ENCODE data around the gene LRRC14B.
"Not testable (repeated sequence)": the region's sequence is repeated elsewhere in the genome, so short reads cannot be mapped to it uniquely, and the experiment has no call there.

The LRRC14B gene

DNA sequence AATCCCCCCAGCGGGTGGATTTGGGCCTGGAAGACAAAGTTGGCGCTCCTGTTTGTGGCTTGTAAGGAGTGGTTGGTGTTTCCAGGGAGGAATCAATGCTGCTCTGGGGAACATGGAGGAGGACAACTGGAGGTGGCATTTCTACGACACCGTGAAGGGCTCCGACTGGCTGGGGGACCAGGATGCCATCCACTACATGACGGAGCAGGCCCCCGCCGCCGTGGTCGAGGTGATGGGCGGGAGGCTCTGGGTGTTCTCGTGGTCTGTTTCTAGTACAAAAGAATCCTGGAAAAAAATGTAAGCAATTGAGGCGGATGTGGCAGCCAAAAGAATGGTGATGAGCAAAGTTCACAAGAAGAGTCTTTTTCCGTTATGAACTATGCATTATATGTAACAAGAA, 34.0 kb downstream of the LRRC14B start:
- H3K36me3 ChIP-seq (ENCODE audit: control insufficient read depth, insufficient read depth, low read length), result no peaks in the 10 kb centered on the region

DNA sequence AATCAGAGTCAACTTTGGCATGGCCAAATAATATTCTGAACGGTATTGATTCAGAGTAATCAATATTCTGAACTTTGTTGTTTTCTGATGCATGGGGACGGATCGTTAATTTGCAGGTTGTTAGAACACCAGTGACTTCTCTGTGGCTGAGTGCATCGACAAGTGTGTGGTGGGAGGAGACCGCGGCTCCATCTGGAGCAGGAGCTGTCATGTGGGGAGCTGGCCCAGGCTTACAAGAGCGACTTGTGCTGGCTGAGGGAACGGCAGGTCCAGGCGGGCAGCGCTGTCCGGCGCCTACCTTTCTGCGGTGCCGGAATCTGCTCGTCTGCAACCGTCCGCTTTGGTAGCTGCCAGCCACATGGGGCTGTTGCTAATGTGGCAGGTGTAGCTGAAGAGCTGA, 36.1 kb downstream of the LRRC14B start:
- not testable (repeated sequence) for H3K4me1 ChIP-seq; H2AFZ ChIP-seq; H3K9ac ChIP-seq; H3K4me2 ChIP-seq (ENCODE audit: low read length); H3K27ac ChIP-seq; H3K27me3 ChIP-seq (ENCODE audit: control insufficient read depth, insufficient read depth, low read length); H3K4me3 ChIP-seq (ENCODE audit: low read depth, low read length); H3K9me3 ChIP-seq (ENCODE audit: control insufficient read depth, low read length); H3K36me3 ChIP-seq (ENCODE audit: control insufficient read depth, insufficient read depth, low read length); H3K79me2 ChIP-seq

More for the DNA sequence above, 34.0 kb downstream of the LRRC14B start:
- Histone ChIP-seq H3K9ac (no peak overlapping the region), H3K4me3 (ENCODE audit: low read depth, low read length) (no peak overlapping the region), H3K9me3 (ENCODE audit: control insufficient read depth, low read length) (no peaks in the 10 kb centered on the region), H3K79me2 (peaks cover 16% of the 10 kb centered on the region), H3K4me1 (peaks cover 6% of the 10 kb centered on the region), H2AFZ (no peak overlapping the region), H3K27ac (no peak overlapping the region), H3K4me2 (ENCODE audit: low read length) (no peak overlapping the region), H3K27me3 (ENCODE audit: control insufficient read depth, insufficient read depth, low read length) (no peaks in the 10 kb centered on the region)
- TF ChIP-seq, protein P1, sequence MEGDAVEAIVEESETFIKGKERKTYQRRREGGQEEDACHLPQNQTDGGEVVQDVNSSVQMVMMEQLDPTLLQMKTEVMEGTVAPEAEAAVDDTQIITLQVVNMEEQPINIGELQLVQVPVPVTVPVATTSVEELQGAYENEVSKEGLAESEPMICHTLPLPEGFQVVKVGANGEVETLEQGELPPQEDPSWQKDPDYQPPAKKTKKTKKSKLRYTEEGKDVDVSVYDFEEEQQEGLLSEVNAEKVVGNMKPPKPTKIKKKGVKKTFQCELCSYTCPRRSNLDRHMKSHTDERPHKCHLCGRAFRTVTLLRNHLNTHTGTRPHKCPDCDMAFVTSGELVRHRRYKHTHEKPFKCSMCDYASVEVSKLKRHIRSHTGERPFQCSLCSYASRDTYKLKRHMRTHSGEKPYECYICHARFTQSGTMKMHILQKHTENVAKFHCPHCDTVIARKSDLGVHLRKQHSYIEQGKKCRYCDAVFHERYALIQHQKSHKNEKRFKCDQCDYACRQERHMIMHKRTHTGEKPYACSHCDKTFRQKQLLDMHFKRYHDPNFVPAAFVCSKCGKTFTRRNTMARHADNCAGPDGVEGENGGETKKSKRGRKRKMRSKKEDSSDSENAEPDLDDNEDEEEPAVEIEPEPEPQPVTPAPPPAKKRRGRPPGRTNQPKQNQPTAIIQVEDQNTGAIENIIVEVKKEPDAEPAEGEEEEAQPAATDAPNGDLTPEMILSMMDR (IDR thresholded peaks at IDR 0.05), result no peak

DNA sequence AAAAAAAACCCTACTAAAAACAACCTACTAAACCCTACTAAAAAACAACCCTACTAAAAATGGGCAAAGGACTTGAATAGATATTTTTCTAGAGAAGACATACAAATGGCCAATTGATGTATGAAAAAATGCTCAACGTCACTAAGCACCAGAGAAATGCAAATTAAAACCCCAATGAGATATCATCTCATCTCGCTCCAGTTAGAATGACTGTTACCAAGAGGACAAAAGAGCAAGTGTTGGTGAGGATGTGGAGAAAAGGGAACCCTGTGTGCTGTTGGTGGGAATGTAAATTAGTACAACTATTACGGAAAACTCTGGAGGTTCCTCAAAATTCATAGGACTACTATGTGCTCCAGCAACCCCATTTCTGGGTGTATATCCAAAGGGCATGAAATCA, 37.6 kb downstream of the LRRC14B start:
- peaks cover 3% of the 10 kb centered on the region for H3K79me2 ChIP-seq

DNA sequence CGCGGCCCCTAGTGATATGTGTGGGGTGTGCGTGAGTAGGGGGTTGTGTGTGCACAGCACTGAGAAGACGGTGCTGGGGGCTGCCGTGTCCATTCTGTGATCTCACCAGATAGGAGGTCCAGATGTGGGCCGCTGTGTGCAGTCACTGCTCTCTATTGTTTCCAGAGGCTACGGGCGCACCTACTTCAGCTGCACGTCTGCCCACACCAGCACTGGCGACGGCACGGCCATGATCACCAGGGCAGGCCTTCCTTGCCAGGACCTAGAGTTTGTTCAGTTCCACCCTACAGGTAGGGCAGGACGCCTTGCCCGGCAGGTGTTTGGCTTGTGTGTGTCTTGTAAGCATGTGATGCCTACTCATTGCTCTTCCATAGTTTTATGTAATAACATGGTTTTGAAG, 39.4 kb downstream of the LRRC14B start:
- Histone ChIP-seq H3K9me3 (ENCODE audit: control insufficient read depth, low read length) (no peaks in the 10 kb centered on the region), H3K4me1 (no peaks in the 10 kb centered on the region), H3K4me3 (ENCODE audit: low read depth, low read length) (no peak overlapping the region), H3K27ac (no peak overlapping the region), H3K9ac (no peak overlapping the region), H3K36me3 (ENCODE audit: control insufficient read depth, insufficient read depth, low read length) (no peaks in the 10 kb centered on the region), H2AFZ (no peak overlapping the region), H3K4me2 (ENCODE audit: low read length) (no peak overlapping the region), H3K79me2 (no peaks in the 10 kb centered on the region), H3K27me3 (ENCODE audit: control insufficient read depth, insufficient read depth, low read length) (no peaks in the 10 kb centered on the region)
- TF ChIP-seq, protein P1 (IDR thresholded peaks at IDR 0.05), result no peak

More for the DNA sequence above, 37.6 kb downstream of the LRRC14B start:
- Histone ChIP-seq H3K9ac (no peak overlapping the region), H3K27ac (no peak overlapping the region), H3K4me3 (ENCODE audit: low read depth, low read length) (no peak overlapping the region), H3K9me3 (ENCODE audit: control insufficient read depth, low read length) (no peaks in the 10 kb centered on the region), H2AFZ (no peak overlapping the region), H3K4me2 (ENCODE audit: low read length) (no peak overlapping the region), H3K27me3 (ENCODE audit: control insufficient read depth, insufficient read depth, low read length) (no peaks in the 10 kb centered on the region), H3K36me3 (ENCODE audit: control insufficient read depth, insufficient read depth, low read length) (no peaks in the 10 kb centered on the region), H3K4me1 (no peaks in the 10 kb centered on the region)
- TF ChIP-seq, protein P1 (IDR thresholded peaks at IDR 0.05), result no peak

DNA sequence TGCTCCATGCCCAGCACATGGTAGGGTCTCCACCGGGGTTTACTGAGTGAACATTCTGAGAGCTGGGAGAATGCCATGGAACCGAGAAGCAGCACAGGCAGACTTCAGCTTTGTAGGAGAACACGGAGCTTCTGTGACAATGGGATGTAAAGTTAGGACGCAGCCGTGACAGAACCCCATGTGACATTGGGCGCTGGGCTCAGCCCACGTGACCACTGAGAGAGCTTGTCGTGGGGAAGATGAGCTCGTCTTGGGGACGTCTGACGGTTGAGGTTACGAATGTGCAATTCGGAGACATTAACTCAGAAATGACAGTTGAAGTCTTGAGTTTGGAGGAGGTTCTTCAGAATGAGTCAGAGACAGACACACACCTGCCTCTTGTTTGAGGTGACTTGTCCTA, 40.4 kb downstream of the LRRC14B start:
- H3K4me2 ChIP-seq (ENCODE audit: low read length), result no peak overlapping the region
- no peaks in the 10 kb centered on the region for H3K4me1 ChIP-seq
- no peaks in the 10 kb centered on the region for H3K9me3 ChIP-seq (ENCODE audit: control insufficient read depth, low read length)
- TF ChIP-seq, protein P1 (IDR thresholded peaks at IDR 0.05), result no peak
- no peak overlapping the region for H3K27ac ChIP-seq
- no peaks in the 10 kb centered on the region for H3K36me3 ChIP-seq (ENCODE audit: control insufficient read depth, insufficient read depth, low read length)
- no peak overlapping the region for H3K9ac ChIP-seq
- no peaks in the 10 kb centered on the region for H3K79me2 ChIP-seq
- no peak overlapping the region for H3K4me3 ChIP-seq (ENCODE audit: low read depth, low read length)
- H3K27me3 ChIP-seq (ENCODE audit: control insufficient read depth, insufficient read depth, low read length), result no peaks in the 10 kb centered on the region
- no peak overlapping the region for H2AFZ ChIP-seq

DNA sequence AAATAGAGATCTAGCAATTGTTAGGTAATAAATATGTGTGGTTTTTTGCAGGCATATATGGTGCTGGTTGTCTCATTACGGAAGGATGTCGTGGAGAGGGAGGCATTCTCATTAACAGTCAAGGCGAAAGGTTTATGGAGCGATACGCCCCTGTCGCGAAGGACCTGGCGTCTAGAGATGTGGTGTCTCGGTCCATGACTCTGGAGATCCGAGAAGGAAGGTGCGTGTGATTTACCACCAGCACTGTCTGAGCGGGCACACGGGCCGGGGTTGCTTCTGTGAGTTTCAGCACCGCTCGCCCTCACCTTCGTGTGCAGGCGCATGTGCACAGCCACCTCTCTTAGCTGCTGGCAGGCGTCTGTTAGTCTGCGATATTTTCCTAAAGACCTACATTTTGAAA, 42.1 kb downstream of the LRRC14B start:
- H3K27ac ChIP-seq; H2AFZ ChIP-seq; H3K4me3 ChIP-seq (ENCODE audit: low read depth, low read length); H3K9ac ChIP-seq; H3K9me3 ChIP-seq (ENCODE audit: control insufficient read depth, low read length); H3K4me1 ChIP-seq; H3K36me3 ChIP-seq (ENCODE audit: control insufficient read depth, insufficient read depth, low read length); H3K79me2 ChIP-seq; H3K27me3 ChIP-seq (ENCODE audit: control insufficient read depth, insufficient read depth, low read length); H3K4me2 ChIP-seq (ENCODE audit: low read length): not testable (repeated sequence)

Data from parathyroid adenoma (tissue), 2 donors.